A673 (cell line): Measurements from ENCODE around the gene SEMA5A. TPM values are rescaled to one million over a fixed set of nuclear protein-coding genes. Genes with fewer than 3 reads are reported as not detected.

Source experiments
- BruUV-seq: library from RNA; stranded (reverse); fragments of 400-500 nt; replicated peaks from 2 replicates; lab custom pipeline; 2021; lab: Mats Ljungman, UMichigan
- CTCF ChIA-PET: fragments of 300-600 bp; sonication (Branson Sonifier 250); formaldehyde crosslinking; loops from one replicate; lab custom pipeline; 2022; ENCODE audit warnings: antibody characterized with exemption; lab: Charles Lee
- POLR2A ChIA-PET: fragments of 300-600 bp; sonication (Branson Sonifier 250); formaldehyde crosslinking; loops from one replicate; lab custom pipeline; 2022; ENCODE audit warnings: antibody characterized with exemption; ENCODE audit not compliant: low non-redundant PET; lab: Charles Lee
- DNase-seq: peaks from one replicate; pipeline ENCODE4 v3.0.0-alpha.2; 2015; ENCODE audit warnings: low spot score
- H3K27ac ChIP-seq: fragments of 200-600 bp; sonication (generic); 2 replicates; pipeline ENCODE4 v1.5.1; 2016; ENCODE audit warnings: mixed run types, low read depth, mild to moderate bottlenecking, mixed read lengths, antibody characterized with exemption, low read length; ENCODE audit not compliant: poor library complexity, severe bottlenecking
- H3K27me3 ChIP-seq: fragments of 200-600 bp; sonication (generic); replicated peaks from 2 replicates; pipeline ENCODE4 v1.6.1; 2017; ENCODE audit warnings: mixed run types, low read depth, mild to moderate bottlenecking, mixed read lengths, antibody characterized with exemption, low read length; ENCODE audit not compliant: insufficient read depth, poor library complexity
- H3K36me3 ChIP-seq: fragments of 200-600 bp; sonication (generic); 2 replicates; pipeline ENCODE4 v1.6.1; 2016; ENCODE audit warnings: mixed run types, mild to moderate bottlenecking, mixed read lengths, antibody characterized with exemption, low read length; ENCODE audit not compliant: insufficient read depth, poor library complexity, severe bottlenecking
- H3K4me1 ChIP-seq: fragments of 200-600 bp; sonication (generic); 2 replicates; pipeline ENCODE4 v1.6.1; 2017; ENCODE audit warnings: mixed run types, mild to moderate bottlenecking, mixed read lengths, antibody characterized with exemption, low read length; ENCODE audit not compliant: insufficient read depth, poor library complexity, severe bottlenecking
- H3K4me3 ChIP-seq: fragments of 200-600 bp; sonication (generic); 2 replicates; pipeline ENCODE4 v1.5.1; 2016; ENCODE audit warnings: low read depth, mixed run types, mild to moderate bottlenecking, mixed read lengths, low read length; ENCODE audit not compliant: poor library complexity, severe bottlenecking
- H3K9me3 ChIP-seq: fragments of 200-600 bp; sonication (generic); 2 replicates; pipeline ENCODE4 v1.6.1; 2016; ENCODE audit warnings: mixed run types, low read depth, mild to moderate bottlenecking, mixed read lengths, antibody characterized with exemption, low read length; ENCODE audit not compliant: poor library complexity, severe bottlenecking
- EZH2 ChIP-seq: fragments of 200-600 bp; sonication (generic); IDR thresholded peaks from 2 replicates; pipeline ENCODE4 v1.6.1; 2017; ENCODE audit warnings: borderline replicate concordance, low read depth, mild to moderate bottlenecking, mixed read lengths, antibody characterized with exemption, low read length; ENCODE audit not compliant: poor library complexity, severe bottlenecking
- intact Hi-C: fragments of 100-400 bp; cut with micrococcal nuclease; formaldehyde crosslinking; loops from one replicate; pipeline ENCODE4 v1.10.0; 2022; ENCODE audit not compliant: unreplicated experiment
- total RNA-seq: library from RNA; stranded (reverse); gene quantifications from 2 replicates; pipeline ENCODE4 v1.2.3, GENCODE V29; 2021
- TF ChIP-seq, protein P1 (sequence below): fragments of 300-800, 200-600 bp; sonication (generic); conservative IDR thresholded peaks from 2 replicates; pipeline ENCODE4 v1.5.1; 2017; ENCODE audit warnings: low read depth, mild to moderate bottlenecking, antibody characterized with exemption, low read length, moderate library complexity, mixed read lengths

SEMA5A gene
- total RNA-seq, 1 experiment from 2014 or later = 0.17 TPM

DNA sequence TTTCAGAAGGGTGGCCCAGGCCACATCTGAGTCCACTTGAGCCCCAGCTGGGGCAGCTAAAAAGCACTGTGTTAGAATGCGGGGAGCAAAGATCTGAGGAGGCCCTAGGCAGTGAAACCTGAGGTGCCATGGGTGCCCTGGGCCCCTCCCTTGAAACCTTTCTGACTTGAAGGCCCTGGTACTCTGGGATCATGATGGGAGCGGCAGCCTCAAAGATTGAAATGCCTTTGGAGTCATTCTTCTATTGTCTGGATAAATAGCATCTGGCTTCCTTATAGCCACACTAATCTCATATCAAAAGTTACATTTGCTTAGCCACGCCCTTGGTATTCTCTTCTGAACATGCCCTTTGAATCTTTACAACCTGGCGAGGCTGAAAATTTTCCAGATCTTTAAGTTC lies 7.7 kb upstream of the SEMA5A start:
- no peaks in the 10 kb centered on the region for H3K36me3 ChIP-seq
- TF ChIP-seq EZH2 = no peak
- TF ChIP-seq, protein P1, sequence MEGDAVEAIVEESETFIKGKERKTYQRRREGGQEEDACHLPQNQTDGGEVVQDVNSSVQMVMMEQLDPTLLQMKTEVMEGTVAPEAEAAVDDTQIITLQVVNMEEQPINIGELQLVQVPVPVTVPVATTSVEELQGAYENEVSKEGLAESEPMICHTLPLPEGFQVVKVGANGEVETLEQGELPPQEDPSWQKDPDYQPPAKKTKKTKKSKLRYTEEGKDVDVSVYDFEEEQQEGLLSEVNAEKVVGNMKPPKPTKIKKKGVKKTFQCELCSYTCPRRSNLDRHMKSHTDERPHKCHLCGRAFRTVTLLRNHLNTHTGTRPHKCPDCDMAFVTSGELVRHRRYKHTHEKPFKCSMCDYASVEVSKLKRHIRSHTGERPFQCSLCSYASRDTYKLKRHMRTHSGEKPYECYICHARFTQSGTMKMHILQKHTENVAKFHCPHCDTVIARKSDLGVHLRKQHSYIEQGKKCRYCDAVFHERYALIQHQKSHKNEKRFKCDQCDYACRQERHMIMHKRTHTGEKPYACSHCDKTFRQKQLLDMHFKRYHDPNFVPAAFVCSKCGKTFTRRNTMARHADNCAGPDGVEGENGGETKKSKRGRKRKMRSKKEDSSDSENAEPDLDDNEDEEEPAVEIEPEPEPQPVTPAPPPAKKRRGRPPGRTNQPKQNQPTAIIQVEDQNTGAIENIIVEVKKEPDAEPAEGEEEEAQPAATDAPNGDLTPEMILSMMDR = no peak
- no peak overlapping the region for H3K4me3 ChIP-seq
- no peaks in the 10 kb centered on the region for H3K4me1 ChIP-seq
- no TSS peak for BruUV-seq
- H3K27ac ChIP-seq = no peak overlapping the region
- intact Hi-C loops = no loop called here
- DNase-seq = no peak
- no peaks in the 10 kb centered on the region for H3K9me3 ChIP-seq
- no peaks in the 10 kb centered on the region for H3K27me3 ChIP-seq
- CTCF ChIA-PET = no interaction called here
- POLR2A ChIA-PET = no interaction called here

DNA sequence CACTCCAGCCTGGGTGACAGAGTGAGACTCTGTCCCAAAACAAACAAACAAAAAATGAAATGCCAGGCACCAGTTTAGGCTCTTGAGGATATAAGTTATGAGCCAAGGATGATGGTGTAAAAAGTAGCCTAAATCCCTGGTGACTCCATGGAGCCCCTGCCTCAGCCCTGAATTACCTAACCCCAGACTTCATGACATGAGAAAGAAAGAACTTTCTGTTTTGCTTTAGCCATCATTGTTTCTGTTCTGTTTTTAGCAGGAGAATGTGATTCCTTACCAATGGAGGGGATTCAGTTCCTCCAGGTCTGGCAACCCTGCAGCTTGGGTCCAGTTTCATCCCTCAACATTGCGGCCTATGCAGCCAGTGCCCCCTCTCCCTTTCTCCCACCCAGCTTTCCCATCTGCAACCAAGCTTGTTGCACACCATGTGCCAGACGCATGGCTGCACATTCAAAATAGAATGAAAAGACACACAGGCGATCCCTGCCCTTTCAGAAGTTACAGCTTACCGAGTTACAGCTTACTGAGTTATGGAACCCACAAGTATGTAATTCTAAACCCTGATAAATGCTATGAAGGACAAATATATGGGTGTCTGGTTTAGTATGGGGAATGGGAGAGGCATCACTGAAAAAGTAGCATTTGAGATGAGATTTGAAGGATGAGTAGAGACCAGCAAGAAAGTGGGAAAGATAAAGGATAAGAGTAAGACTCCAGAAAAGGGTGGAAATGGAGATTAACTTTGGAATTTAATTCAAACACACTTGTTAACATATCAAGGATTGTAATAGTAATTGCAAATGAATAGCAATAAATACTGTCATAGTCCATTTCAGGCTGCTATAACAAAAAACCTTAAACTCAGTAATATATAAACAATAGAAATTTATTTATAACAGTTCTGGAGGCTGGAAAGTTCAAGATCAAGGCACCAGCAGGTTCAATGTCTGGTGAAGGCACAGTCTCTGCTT lies 6.0 kb upstream of the SEMA5A start:
- POLR2A ChIA-PET = no interaction called here
- no peak overlapping the region for H3K27ac ChIP-seq
- no peak overlapping the region for H3K4me3 ChIP-seq
- no peak for TF ChIP-seq EZH2
- TF ChIP-seq, protein P1 = no peak
- BruUV-seq = no TSS peak
- CTCF ChIA-PET = no interaction called here
- H3K27me3 ChIP-seq = peaks cover 1% of the 10 kb centered on the region
- intact Hi-C loops = no loop called here
- no peaks in the 10 kb centered on the region for H3K9me3 ChIP-seq
- H3K36me3 ChIP-seq = no peaks in the 10 kb centered on the region
- DNase-seq = no peak
- H3K4me1 ChIP-seq = no peaks in the 10 kb centered on the region

DNA sequence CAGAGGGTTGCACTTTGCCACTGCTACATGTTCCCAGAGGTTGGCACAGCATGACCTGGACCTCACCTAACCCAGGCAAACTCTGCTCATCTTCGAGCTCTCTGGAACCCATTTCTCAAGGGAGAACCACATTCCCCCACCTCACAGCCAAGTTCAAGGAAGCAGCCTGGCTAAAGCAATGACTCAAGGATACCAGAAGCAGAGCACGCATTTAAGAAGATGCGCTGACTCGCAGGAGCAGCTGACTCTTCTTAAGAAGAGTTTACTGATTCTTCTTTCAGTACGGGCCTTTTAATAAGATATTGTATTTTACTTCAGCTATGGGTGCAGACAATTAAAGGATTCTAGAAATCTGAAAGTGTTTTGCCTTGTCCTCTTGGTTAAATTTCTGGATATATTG lies 4.1 kb upstream of the SEMA5A start:
- no peak for DNase-seq
- POLR2A ChIA-PET = no interaction called here

More for the DNA sequence above, 4.1 kb upstream of the SEMA5A start:
- H3K27ac ChIP-seq = no peak overlapping the region
- intact Hi-C loops = no loop called here
- no TSS peak for BruUV-seq
- H3K9me3 ChIP-seq = no peaks in the 10 kb centered on the region
- H3K4me1 ChIP-seq = peaks cover 6% of the 10 kb centered on the region
- no peak overlapping the region for H3K4me3 ChIP-seq
- TF ChIP-seq, protein P1 = no peak
- TF ChIP-seq EZH2 = no peak
- no peaks in the 10 kb centered on the region for H3K36me3 ChIP-seq
- H3K27me3 ChIP-seq = peaks cover 18% of the 10 kb centered on the region
- CTCF ChIA-PET = no interaction called here
